Mammary epithelial cell (primary cell): ENCODE measurements around the gene CDK19.

ENCODE experiments used
- EZH2 ChIP-seq: IDR thresholded peaks from 2 replicates; pipeline ENCODE4 v1.6.1; 2012; ENCODE audit warnings: low read length, inconsistent platforms, borderline replicate concordance
- TF ChIP-seq, protein P1 (sequence below), 2 donors: IDR thresholded peaks in 1 of 2; conservative IDR thresholded peaks in 1 of 2; 2 replicates each; pipeline ENCODE4 v1.5.1; 2011 to 2012; ENCODE audit warnings: inconsistent platforms in 2 of 2, low read length in 2 of 2, mild to moderate bottlenecking in 2 of 2, control low read depth in 1 of 2, low read depth in 1 of 2; ENCODE audit not compliant: insufficient read depth in 1 of 2; ENCODE audit errors: extremely low read depth in 1 of 2

DNA sequence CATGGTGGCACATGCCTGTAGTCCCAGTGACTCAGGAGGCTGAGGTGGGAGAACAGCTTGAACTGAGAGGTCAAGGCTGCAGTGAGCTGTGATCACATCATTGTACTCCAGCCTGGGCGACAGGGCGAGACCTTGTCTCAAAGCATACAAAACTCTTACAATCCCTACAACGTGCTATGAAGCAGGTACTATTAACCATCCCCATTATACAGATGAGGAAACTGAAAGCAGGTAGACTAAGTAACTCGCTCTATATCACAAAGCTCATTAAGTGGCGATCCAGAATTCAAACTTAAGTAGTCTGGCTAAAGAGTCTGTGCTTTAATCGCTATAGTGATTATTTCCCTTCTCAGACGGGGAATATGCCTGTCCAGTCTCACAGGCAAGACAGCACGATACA lies 54.7 kb downstream of the CDK19 start:
- TF ChIP-seq, protein P1, sequence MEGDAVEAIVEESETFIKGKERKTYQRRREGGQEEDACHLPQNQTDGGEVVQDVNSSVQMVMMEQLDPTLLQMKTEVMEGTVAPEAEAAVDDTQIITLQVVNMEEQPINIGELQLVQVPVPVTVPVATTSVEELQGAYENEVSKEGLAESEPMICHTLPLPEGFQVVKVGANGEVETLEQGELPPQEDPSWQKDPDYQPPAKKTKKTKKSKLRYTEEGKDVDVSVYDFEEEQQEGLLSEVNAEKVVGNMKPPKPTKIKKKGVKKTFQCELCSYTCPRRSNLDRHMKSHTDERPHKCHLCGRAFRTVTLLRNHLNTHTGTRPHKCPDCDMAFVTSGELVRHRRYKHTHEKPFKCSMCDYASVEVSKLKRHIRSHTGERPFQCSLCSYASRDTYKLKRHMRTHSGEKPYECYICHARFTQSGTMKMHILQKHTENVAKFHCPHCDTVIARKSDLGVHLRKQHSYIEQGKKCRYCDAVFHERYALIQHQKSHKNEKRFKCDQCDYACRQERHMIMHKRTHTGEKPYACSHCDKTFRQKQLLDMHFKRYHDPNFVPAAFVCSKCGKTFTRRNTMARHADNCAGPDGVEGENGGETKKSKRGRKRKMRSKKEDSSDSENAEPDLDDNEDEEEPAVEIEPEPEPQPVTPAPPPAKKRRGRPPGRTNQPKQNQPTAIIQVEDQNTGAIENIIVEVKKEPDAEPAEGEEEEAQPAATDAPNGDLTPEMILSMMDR (conservative IDR thresholded peaks at IDR 0.05 in 1 of 2, IDR thresholded peaks at IDR 0.05 in 1 of 2; ENCODE audit: extremely low read depth in 1 of 2, insufficient read depth in 1 of 2, low read depth in 1 of 2, low read length in 2 of 2) = no peak
- TF ChIP-seq EZH2 = no peak
